Measurements from ENCODE around the gene IGSF11. TPM values are rescaled to one million over a fixed set of nuclear protein-coding genes. Genes with fewer than 3 reads are reported as not detected.

Gene IGSF11
- total RNA-seq, 2 donors from 2014 or later, result 3.9 to 6.0 TPM

- H3K27ac Mint-ChIP-seq, result no peak overlapping the region
- Histone ChIP-seq H3K9me3 (ENCODE audit: control insufficient read depth, low read length) (no peaks in the 10 kb centered on the region), H3K4me3 (ENCODE audit: low read length) (no peak overlapping the region), H3K4me1 (ENCODE audit: control insufficient read depth, insufficient read depth, low read length) (no peaks in the 10 kb centered on the region), H3K27ac (ENCODE audit: low read depth, low read length) (no peak overlapping the region), H3K9ac (ENCODE audit: extremely low read depth, low read length, poor library complexity, severe bottlenecking) (no peak overlapping the region), H3K27me3 (ENCODE audit: control insufficient read depth, insufficient read depth, low read length, poor library complexity, severe bottlenecking) (no peaks in the 10 kb centered on the region), H3K36me3 (ENCODE audit: control insufficient read depth, insufficient read depth, low read length) (no peaks in the 10 kb centered on the region)
- no peaks in the 10 kb centered on the region for H3K9me3 Mint-ChIP-seq
- no peaks in the 10 kb centered on the region for H3K4me1 Mint-ChIP-seq
- no peaks in the 10 kb centered on the region for H3K27me3 Mint-ChIP-seq (ENCODE audit: insufficient read depth)
- no peaks in the 10 kb centered on the region for H3K36me3 Mint-ChIP-seq (ENCODE audit: low read depth)
- no peak for TF ChIP-seq CTCF (conservative IDR thresholded peaks at IDR 0.05)
- no peak for DNase-seq
- H3K4me3 Mint-ChIP-seq, result no peak overlapping the region
These were observed 145.0 kb downstream of the IGSF11 start for GRCh38 chr3:118889691-118890090.

DNA sequence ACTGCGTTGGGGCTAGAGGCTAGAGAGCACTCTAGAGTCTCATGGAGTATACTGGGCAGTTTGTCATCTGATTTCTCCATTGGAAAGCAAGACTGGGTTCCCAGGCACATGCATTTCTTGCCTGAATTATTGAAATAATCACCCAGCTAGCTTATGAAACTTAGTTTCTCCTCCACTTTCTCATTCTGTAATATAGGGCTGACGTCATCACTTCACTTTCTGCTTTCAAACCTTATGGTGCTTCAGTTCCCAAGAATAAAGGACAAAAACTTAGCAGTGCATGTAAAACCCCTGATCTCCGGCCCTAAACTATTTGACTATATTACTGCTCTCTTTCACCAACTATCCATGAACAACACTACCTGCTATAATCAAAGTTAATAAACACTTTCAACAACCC, 147.9 kb downstream of the IGSF11 start:
- H3K9ac ChIP-seq (ENCODE audit: extremely low read depth, low read length, poor library complexity, severe bottlenecking), result no peak overlapping the region
- no peak for TF ChIP-seq CTCF (conservative IDR thresholded peaks at IDR 0.05)
- no peaks in the 10 kb centered on the region for H3K9me3 Mint-ChIP-seq
- no peak overlapping the region for H3K27ac Mint-ChIP-seq
- no peak for DNase-seq
- H3K9me3 ChIP-seq (ENCODE audit: control insufficient read depth, low read length), result no peaks in the 10 kb centered on the region
- H3K4me1 Mint-ChIP-seq, result peaks cover 6% of the 10 kb centered on the region
- H3K36me3 ChIP-seq (ENCODE audit: control insufficient read depth, insufficient read depth, low read length), result no peaks in the 10 kb centered on the region
- no peak overlapping the region for H3K4me3 ChIP-seq (ENCODE audit: low read length)
- 80 to 92% methylated on average over 3 of the region's 3 CpGs for WGBS, 2 experiments (ENCODE audit: insufficient coverage in 1 of 2, insufficient read length in 1 of 2)
- no peaks in the 10 kb centered on the region for H3K36me3 Mint-ChIP-seq (ENCODE audit: low read depth)
- no peak overlapping the region for H3K4me3 Mint-ChIP-seq
- H3K27me3 Mint-ChIP-seq (ENCODE audit: insufficient read depth), result no peaks in the 10 kb centered on the region
- H3K27me3 ChIP-seq (ENCODE audit: control insufficient read depth, insufficient read depth, low read length, poor library complexity, severe bottlenecking), result no peaks in the 10 kb centered on the region
- H3K27ac ChIP-seq (ENCODE audit: low read depth, low read length), result no peak overlapping the region
- no peaks in the 10 kb centered on the region for H3K4me1 ChIP-seq (ENCODE audit: control insufficient read depth, insufficient read depth, low read length)

DNA sequence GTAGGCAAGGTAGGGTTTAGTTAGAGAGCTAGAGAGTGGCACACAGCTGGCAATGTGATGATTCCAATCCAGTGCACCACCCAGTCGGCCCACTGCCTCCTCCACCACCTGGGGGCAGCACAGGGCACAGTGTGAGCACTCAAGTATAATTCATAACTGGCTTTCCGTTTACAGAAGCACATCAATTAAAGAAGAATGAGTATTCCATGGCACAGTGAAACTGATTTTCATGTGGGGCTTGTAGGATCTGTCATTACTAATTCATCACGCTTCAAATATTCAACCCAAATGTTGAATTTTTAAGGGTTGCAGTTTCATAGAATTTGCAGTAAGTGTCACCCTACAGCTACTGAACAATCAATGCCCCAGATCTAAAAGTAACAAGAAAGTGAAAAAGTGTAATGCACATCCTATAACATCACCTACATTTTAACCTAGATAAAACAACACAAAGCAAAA, 149.9 kb downstream of the IGSF11 start:
- TF ChIP-seq CTCF (conservative IDR thresholded peaks at IDR 0.05), result peak; percentile 99
- H3K27me3 ChIP-seq (ENCODE audit: control insufficient read depth, insufficient read depth, low read length, poor library complexity, severe bottlenecking), result no peaks in the 10 kb centered on the region
- WGBS, 2 experiments (ENCODE audit: insufficient coverage in 1 of 2, insufficient read length in 1 of 2), result 4% methylated on average over 3 of the region's 3 CpGs; no CpG with 5 or more reads in 1 of the 2 experiments
- no peaks in the 10 kb centered on the region for H3K27me3 Mint-ChIP-seq (ENCODE audit: insufficient read depth)
- no peak overlapping the region for H3K27ac ChIP-seq (ENCODE audit: low read depth, low read length)
- H3K36me3 Mint-ChIP-seq (ENCODE audit: low read depth), result no peaks in the 10 kb centered on the region
- H3K4me1 ChIP-seq (ENCODE audit: control insufficient read depth, insufficient read depth, low read length), result no peaks in the 10 kb centered on the region
- peaks cover 6% of the 10 kb centered on the region for H3K4me1 Mint-ChIP-seq
- H3K27ac Mint-ChIP-seq, result no peak overlapping the region
- no peaks in the 10 kb centered on the region for H3K9me3 Mint-ChIP-seq
- H3K9ac ChIP-seq (ENCODE audit: extremely low read depth, low read length, poor library complexity, severe bottlenecking), result no peak overlapping the region
- H3K4me3 ChIP-seq (ENCODE audit: low read length), result no peak overlapping the region
- DNase-seq, result peak; percentile 87
- H3K36me3 ChIP-seq (ENCODE audit: control insufficient read depth, insufficient read depth, low read length), result no peaks in the 10 kb centered on the region
- no peak overlapping the region for H3K4me3 Mint-ChIP-seq
- H3K9me3 ChIP-seq (ENCODE audit: control insufficient read depth, low read length), result no peaks in the 10 kb centered on the region
